GM06990 (cell line): ENCODE results near the gene KRTAP21-1.

Source experiments
- DNase-seq: peaks from one replicate; pipeline ENCODE4 v3.0.0-alpha.2; 2011; ENCODE audit not compliant: insufficient read length; ENCODE audit errors: extremely low read depth
- H3K27me3 ChIP-seq: replicated peaks from 2 replicates; pipeline ENCODE4 v1.6.0; 2011; ENCODE audit warnings: low read length; ENCODE audit not compliant: control insufficient read depth, insufficient read depth
- H3K36me3 ChIP-seq: 2 replicates; pipeline ENCODE4 v1.5.1; 2011; ENCODE audit warnings: low read length; ENCODE audit not compliant: control insufficient read depth, insufficient read depth
- H3K4me3 ChIP-seq: replicated peaks from 2 replicates; pipeline ENCODE4 v1.5.1; 2011; ENCODE audit warnings: low read depth, mild to moderate bottlenecking, control low read depth, low read length
- TF ChIP-seq, protein P1 (sequence below): IDR thresholded peaks from 2 replicates; pipeline ENCODE4 v1.5.1; 2011; ENCODE audit warnings: low read length, control low read depth, mild to moderate bottlenecking, inconsistent platforms; ENCODE audit not compliant: insufficient read depth, poor library complexity, severe bottlenecking

The KRTAP21-1 gene

DNA sequence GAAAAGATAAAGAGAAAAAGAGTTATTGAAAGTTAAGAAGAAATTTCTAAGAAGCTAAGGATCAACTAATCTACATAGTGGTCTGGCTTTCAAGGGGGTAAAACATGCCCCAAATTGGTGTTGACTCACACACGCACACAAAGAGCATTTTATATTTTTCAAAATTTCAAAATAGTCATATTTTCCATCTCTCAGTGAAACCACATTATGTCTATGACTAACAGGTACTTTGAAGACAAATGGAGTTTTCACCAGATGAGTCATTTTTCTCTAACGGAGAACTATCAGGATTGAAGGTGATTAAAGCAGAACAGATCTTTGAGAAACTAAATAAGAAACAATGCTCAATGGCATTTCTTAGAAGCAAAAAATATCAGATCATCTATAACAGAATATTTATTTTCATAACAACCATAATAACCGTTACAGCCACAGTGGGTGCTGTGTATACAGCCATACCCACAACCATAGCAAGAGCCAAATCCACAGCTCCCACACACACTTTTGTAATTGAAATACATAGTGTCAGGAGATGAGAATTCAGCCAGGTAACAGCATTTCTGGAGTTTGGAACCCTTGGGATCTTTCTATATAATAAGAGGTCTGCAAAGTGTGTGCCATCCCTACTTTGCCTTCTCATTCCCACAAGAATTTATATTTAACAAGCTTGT is 36.9 kb downstream of the KRTAP21-1 start, which contains the start of gene KRTAP21-3:
TSS of gene KRTAP21-3 (minus strand) at position 539 of the 671 bp plus-strand sequence. CDS start at position 521, 18 bp downstream.
- DNase-seq = no peak
- H3K27me3 ChIP-seq = no peaks in the 10 kb centered on the region
- no peaks in the 10 kb centered on the region for H3K36me3 ChIP-seq
- TF ChIP-seq, protein P1, sequence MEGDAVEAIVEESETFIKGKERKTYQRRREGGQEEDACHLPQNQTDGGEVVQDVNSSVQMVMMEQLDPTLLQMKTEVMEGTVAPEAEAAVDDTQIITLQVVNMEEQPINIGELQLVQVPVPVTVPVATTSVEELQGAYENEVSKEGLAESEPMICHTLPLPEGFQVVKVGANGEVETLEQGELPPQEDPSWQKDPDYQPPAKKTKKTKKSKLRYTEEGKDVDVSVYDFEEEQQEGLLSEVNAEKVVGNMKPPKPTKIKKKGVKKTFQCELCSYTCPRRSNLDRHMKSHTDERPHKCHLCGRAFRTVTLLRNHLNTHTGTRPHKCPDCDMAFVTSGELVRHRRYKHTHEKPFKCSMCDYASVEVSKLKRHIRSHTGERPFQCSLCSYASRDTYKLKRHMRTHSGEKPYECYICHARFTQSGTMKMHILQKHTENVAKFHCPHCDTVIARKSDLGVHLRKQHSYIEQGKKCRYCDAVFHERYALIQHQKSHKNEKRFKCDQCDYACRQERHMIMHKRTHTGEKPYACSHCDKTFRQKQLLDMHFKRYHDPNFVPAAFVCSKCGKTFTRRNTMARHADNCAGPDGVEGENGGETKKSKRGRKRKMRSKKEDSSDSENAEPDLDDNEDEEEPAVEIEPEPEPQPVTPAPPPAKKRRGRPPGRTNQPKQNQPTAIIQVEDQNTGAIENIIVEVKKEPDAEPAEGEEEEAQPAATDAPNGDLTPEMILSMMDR = no peak
- no peak within 1 kb of the TSS for H3K4me3 ChIP-seq

DNA sequence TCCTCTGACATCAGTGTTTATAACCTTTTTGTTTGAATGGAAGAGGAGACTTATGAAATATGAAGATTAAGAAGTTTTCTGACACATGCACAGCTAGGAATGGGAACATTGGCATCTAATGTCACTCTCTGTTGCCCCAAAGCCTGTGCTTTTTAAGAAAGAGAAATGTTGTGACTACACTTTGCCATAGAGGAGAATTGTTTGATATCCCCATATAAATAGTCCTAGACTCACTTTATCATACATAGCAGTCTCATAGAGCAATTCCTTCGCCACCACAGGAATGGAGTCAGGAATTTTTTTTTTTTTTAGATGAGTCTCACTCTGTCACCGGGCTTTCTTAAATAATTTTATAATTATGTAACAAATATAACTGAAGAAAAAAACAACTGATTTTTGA is 38.1 kb downstream of the KRTAP21-1 start:
- TF ChIP-seq, protein P1 = no peak
- no peak overlapping the region for H3K4me3 ChIP-seq
- H3K36me3 ChIP-seq = no peaks in the 10 kb centered on the region
- H3K27me3 ChIP-seq = no peaks in the 10 kb centered on the region
- no peak for DNase-seq

DNA sequence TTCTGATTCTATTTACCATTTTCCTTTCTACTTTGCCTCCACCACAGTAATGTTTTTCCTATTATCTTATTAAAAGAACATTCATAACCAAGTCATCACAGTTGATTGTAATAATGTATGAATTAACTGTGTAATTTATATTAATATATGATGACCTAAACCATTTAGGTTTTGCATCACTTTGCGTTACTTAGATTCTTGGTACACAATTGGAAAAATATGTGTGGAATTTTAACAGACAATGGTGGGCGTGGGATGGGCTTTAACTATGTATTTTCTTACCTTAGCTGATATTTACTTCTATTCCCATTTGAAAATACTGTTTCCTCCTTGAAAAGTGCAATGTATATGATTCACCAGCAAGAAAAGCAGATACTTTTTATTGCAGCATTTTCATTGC is 40.3 kb downstream of the KRTAP21-1 start:
- no peaks in the 10 kb centered on the region for H3K27me3 ChIP-seq
- H3K4me3 ChIP-seq = no peak overlapping the region
- no peak for DNase-seq
- TF ChIP-seq, protein P1 = no peak
- no peaks in the 10 kb centered on the region for H3K36me3 ChIP-seq

DNA sequence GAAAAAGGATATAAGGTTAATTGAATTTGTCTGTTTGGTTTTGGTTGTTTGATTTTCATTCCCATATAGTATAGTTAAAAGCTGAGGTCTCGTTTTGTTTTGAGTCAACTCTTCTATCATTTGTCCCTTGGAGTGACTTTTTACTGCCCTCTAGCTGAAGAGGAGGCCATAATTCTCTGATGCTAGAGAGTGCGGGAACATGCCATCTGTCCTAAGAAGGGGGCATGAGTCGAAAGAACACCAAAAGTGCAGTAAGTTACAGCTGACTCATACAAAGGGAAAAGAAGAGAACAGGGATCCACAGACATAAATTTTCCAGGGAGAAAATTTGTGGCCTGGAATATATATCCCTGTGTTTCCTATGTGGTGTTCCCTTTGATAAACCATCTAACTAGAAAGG is 40.8 kb downstream of the KRTAP21-1 start:
- TF ChIP-seq, protein P1 = no peak
- H3K27me3 ChIP-seq = no peaks in the 10 kb centered on the region
- DNase-seq = no peak
- no peak overlapping the region for H3K4me3 ChIP-seq
- H3K36me3 ChIP-seq = no peaks in the 10 kb centered on the region

DNA sequence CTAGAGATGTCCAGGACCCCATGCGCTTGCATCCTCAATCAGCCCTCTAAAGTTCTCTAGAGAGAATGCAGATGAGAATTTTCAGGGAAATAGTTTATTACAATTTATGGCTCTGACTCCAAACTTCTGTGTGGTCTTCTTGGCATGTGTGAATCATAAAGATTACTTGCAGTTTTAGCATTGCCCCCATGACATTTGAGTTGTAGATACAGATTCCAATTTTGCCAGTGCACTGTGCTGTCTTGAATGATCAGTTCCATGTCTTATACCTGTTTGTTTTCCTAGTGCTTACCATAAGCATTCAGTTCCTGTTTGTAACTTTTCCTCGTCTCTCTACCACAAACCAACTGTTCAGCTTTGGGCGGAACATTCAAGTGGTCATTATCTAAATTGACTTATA is 41.5 kb downstream of the KRTAP21-1 start:
- no peak overlapping the region for H3K4me3 ChIP-seq
- no peak for DNase-seq
- H3K27me3 ChIP-seq = no peaks in the 10 kb centered on the region
- no peaks in the 10 kb centered on the region for H3K36me3 ChIP-seq
- TF ChIP-seq, protein P1 = no peak
